Cardiac muscle cell (in vitro differentiated cells and primary cell): ENCODE measurements around the gene GLT6D1. TPM values are rescaled to one million over a fixed set of nuclear protein-coding genes. Genes with fewer than 3 reads are reported as not detected.

Experiments used
- DNase-seq, 2 donors: peaks; one replicate each; pipeline versions ENCODE4 v3.0.0 to v3.0.0-alpha.2; 2010 to 2017; ENCODE audit warnings: low read depth in 1 of 2, low spot score in 1 of 2
- H3K27ac ChIP-seq: fragments of 200-600 bp; sonication (generic); 2 replicates; pipeline ENCODE4 v1.5.1; 2016
- H3K27me3 ChIP-seq: fragments of 200-600 bp; sonication (generic); 2 replicates; pipeline ENCODE4 v1.6.0; 2016; ENCODE audit warnings: control low read depth
- H3K36me3 ChIP-seq: fragments of 200-600 bp; sonication (generic); 2 replicates; pipeline ENCODE4 v1.5.1; 2016; ENCODE audit warnings: control low read depth
- H3K4me1 ChIP-seq: fragments of 200-600 bp; sonication (generic); 2 replicates; pipeline ENCODE4 v1.8.1; 2017; ENCODE audit warnings: low read depth, mild to moderate bottlenecking, mixed run types
- H3K4me3 ChIP-seq: fragments of 200-600 bp; sonication (generic); 2 replicates; pipeline ENCODE4 v1.5.1; 2016; ENCODE audit warnings: mild to moderate bottlenecking
- H3K9me3 ChIP-seq: fragments of 200-600 bp; sonication (generic); 2 replicates; pipeline ENCODE4 v1.5.1; 2017; ENCODE audit warnings: low read depth, mild to moderate bottlenecking, control low read depth
- polyA plus RNA-seq: library from polyadenylated mRNA; unstranded; fragments of >200 nt; fragmentation: Nextera tagmentation; extraction: Ambion mirVana; gene quantifications from 2 replicates; pipeline ENCODE4 v1.2.1, GENCODE V29; 2016
- total RNA-seq: library from RNA; depleted of rRNA; stranded (reverse); fragments of >200 nt; gene quantifications from 2 replicates; pipeline ENCODE4 v1.2.3, GENCODE V29; 2016
- TF ChIP-seq, protein P1 (sequence below): IDR thresholded peaks from 2 replicates; pipeline ENCODE4 v1.5.1; 2012; ENCODE audit warnings: low read depth, mild to moderate bottlenecking, low read length

The GLT6D1 gene
- total and polyA plus RNA-seq, 2 experiments from 2014 or later = not detected

DNA sequence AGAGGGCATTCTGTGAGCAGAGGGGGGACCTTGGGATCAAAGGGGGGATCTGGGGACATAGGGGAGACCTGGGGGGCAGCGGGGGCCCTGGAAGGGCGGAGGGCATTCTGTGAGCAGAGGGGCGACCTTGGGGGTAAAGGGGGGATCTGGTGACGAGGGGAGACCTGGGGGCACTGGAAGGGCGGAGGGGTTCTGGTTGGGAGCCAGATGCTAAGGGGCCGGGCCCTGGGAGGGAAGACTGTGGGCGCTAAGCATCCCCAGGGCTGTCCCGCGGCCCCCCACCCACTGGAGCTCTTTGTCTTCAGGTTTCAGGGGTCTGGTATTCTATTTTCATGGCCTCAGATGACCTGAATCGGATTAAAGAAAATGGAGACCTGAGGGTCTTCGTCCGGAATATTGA is 24.5 kb upstream of the GLT6D1 start:
- Histone ChIP-seq H3K36me3 (no peaks in the 10 kb centered on the region), H3K27me3 (no peaks in the 10 kb centered on the region), H3K4me1 (peaks cover 8% of the 10 kb centered on the region), H3K27ac (no peak overlapping the region), H3K4me3 (no peak overlapping the region), H3K9me3 (no peaks in the 10 kb centered on the region)
- DNase-seq = no peak
- TF ChIP-seq, protein P1, sequence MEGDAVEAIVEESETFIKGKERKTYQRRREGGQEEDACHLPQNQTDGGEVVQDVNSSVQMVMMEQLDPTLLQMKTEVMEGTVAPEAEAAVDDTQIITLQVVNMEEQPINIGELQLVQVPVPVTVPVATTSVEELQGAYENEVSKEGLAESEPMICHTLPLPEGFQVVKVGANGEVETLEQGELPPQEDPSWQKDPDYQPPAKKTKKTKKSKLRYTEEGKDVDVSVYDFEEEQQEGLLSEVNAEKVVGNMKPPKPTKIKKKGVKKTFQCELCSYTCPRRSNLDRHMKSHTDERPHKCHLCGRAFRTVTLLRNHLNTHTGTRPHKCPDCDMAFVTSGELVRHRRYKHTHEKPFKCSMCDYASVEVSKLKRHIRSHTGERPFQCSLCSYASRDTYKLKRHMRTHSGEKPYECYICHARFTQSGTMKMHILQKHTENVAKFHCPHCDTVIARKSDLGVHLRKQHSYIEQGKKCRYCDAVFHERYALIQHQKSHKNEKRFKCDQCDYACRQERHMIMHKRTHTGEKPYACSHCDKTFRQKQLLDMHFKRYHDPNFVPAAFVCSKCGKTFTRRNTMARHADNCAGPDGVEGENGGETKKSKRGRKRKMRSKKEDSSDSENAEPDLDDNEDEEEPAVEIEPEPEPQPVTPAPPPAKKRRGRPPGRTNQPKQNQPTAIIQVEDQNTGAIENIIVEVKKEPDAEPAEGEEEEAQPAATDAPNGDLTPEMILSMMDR = no peak

DNA sequence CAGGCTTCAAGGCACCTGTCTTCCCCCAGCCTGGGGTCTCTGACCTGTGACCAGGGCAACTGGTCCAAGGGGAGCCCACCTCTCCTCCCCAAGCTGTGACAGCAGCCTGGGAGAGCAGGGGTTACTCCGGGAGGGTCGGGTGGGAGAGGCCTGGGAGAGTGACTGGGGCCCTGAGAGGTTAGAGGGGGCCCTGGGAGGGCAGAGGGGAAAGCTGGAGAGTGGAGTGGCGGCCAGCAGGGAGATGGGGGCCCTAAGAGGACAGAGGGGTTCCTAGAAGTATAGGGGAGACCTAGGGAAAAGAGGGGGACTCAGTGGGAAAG is 24.1 kb upstream of the GLT6D1 start:
- TF ChIP-seq, protein P1 = no peak
- peaks cover 8% of the 10 kb centered on the region for H3K4me1 ChIP-seq

DNA sequence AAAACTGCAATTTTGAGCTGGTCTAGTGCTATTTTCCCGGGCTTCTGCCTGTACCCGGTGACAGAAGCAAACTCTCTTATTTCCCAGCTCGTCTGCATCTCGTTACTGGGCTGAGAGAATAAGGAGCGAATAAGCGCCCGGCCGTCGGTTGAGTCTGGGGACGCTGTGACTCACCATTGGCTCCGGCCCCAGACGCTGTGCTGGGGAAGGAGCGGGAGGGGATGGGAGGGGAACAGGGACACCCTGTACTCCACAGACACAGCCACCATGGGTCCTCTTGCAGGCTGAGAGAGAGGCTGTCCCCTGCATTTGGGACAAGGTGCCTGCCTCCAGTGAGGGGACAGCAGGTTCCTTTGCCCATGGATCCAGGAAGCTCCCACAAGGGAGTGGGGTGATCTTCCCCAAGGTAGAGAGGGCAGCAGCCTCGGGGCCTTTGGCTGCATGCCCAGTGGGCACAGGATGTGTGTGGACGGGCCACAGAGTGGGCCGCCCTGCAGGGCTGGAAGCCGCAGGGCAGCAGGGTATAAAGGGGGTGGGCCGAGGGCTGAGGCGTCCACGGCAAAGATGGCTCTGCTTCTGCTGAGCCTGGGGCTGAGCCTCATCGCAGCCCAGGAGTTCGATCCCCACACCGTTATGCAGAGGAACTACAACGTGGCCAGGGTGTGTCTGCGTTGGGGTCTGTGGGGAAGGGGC is 23.6 kb upstream of the GLT6D1 start, which contains the start of gene LCN9:
Gene LCN9, plus strand, starts transcription at position 552 of the 693 bp plus-strand sequence. Its CDS starts 13 bp downstream, at position 565.
- peak in 1 of 2 donors; percentile 46 for DNase-seq
- Histone ChIP-seq H3K27ac (peak within 1 kb of the TSS; percentile 23), H3K27me3 (no peaks in the 10 kb centered on the region), H3K4me3 (no peak within 1 kb of the TSS), H3K36me3 (no peaks in the 10 kb centered on the region), H3K9me3 (no peaks in the 10 kb centered on the region), H3K4me1 (peaks cover 8% of the 10 kb centered on the region)
- TF ChIP-seq, protein P1 = no peak

More for the DNA sequence above, 24.1 kb upstream of the GLT6D1 start:
- DNase-seq = no peak
- Histone ChIP-seq H3K27me3 (no peaks in the 10 kb centered on the region), H3K4me3 (no peak overlapping the region), H3K9me3 (no peaks in the 10 kb centered on the region), H3K27ac (no peak overlapping the region), H3K36me3 (no peaks in the 10 kb centered on the region)

DNA sequence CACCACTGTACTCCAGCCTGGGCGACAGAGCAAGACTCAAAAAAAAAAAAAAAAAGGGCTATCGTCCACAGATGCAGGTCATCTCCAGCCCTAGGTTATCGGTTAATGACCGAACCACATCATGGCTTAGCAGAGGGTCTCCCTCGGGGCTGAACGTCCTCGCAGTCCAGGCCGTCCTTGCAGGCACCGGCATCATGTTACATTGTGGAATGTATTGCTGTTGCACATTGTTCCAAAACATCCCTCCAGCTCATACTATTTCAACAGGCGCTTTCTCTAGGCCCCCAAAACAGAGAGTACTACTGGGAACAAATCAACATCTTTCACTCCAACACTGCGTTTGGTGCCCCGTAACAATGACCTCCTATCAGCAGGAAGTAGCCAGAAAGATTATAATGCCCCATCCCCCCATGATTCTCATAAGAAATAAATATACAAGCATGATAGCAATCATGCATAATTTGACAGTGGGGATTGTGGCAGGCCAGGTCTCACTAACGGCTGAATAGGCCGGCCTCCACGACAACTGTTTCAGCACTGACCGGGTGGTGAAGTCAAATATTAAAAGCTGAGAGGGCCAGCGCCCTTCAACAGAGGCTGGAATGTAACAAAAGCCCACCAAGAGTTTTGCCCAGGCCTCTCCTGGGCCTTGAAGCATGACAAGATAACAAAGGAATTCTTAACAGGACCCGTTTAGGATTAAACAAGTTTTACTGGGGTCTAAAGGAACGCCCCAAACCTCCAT is 22.6 kb upstream of the GLT6D1 start:
- TF ChIP-seq, protein P1 = no peak

DNA sequence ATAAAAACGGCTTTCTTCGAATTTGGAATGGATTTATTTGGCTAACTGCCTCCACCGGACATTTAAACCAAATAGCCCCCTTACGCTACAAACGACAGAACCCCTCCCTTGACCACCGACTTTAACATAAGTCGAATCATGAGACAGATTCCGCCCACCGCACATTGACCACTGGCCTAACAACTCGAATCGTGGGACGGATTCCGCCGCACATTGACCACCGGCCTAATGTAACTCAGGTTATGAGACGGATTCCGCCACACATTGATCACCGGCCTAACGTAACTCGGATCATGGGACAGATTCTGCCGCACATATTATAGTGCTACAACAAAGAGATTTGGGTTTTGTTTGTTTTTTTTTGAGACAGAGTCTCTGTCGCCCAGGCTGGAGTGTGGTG is 21.1 kb upstream of the GLT6D1 start:
- Histone ChIP-seq H3K27ac (no peak overlapping the region), H3K36me3 (no peaks in the 10 kb centered on the region), H3K27me3 (no peaks in the 10 kb centered on the region), H3K4me3 (no peak overlapping the region), H3K9me3 (no peaks in the 10 kb centered on the region), H3K4me1 (peaks cover 8% of the 10 kb centered on the region)
- TF ChIP-seq, protein P1 = no peak
- DNase-seq = no peak

More for the DNA sequence above, 22.6 kb upstream of the GLT6D1 start:
- no peaks in the 10 kb centered on the region for H3K9me3 ChIP-seq
- no peak overlapping the region for H3K27ac ChIP-seq
- no peaks in the 10 kb centered on the region for H3K27me3 ChIP-seq
- no peaks in the 10 kb centered on the region for H3K36me3 ChIP-seq
- H3K4me1 ChIP-seq = peaks cover 8% of the 10 kb centered on the region
- peak; percentile 9 to 15 for DNase-seq
- H3K4me3 ChIP-seq = no peak overlapping the region
